Stimulated activated CD8-positive, alpha-beta memory T cell treated with anti-CD3 and anti-CD28 coated beads, Interleukin-12 subunit alpha, Interleukin-12 subunit beta, amount 100 ng/mL, for 1 hour (primary cell): ENCODE measurements around the gene PSD2.
A peak's percentile ranks its signal among the peaks of the same experiment; 100 is the strongest.

Source experiments
- DNase-seq: peaks from one replicate; pipeline ENCODE4 v3.0.0-alpha.2; 2020; ENCODE audit warnings: low read depth

PSD2 gene

DNA sequence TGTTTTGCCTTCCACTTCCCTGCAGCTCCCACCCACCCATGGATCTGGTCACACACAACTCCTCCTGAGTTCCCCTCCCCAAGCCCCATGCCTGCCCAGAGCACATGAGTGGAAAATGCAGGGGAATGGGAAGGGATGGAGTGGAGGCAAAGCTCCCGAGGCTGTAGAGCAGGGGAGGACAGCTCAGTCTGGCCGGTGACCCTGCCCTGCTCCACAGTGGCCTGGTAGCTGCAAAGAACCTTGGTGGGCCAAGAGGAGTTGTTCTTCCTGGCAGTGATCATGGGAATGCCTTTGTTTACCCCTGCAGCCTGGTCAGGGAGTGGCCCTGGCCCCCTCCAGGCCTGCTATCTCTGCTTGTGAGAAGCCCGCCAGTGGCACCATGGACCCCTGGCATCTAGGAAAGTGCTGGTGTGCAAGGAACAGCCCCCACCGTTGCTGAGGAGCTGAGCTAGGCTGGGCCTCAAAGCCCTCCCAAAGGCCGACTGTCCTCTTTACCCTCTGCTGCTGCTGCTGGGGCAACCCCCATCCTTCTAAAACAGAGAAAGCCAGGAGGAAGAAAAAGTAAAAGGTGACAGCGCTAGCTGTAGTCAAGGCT, 60.4 kb downstream of the PSD2 start:
- no peak for DNase-seq

DNA sequence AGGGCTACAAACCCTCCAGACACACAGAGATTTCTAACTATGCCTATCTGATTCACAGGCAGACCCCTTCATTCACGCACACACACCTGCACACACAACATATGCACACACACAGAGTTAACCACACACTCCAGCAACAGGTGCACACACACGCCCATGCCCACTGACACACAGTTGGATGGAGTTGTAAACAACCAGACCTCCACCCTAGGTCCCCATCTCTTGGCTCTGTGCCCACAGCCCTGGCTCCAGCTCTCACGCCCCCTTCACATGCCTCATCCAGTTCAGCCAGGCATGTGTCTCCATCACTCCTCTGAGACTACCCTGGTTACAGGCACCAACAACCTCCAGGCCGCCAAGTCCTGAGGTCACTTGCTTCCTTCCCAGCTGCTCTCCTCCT, 61.1 kb downstream of the PSD2 start:
- DNase-seq: no peak

DNA sequence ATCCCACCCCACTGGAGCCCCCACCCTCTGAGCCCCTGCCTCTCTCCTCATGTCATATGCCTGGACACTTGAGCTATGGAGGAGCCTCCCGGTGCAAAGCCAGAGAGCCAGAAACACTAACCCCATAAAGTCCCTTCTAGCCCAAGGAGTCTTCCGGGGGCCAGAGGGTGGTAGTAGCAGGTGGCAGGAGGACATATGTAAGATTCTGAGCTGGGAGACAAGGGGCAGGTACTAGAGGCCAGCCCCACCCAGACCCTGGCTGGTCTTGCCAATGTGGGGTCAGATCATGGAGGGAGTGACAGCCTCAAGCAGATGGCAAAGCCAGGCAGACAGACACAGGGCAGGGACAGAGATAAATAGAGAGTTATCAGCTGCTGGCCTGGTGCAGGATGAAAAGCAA, 63.4 kb downstream of the PSD2 start:
- DNase-seq: no peak

DNA sequence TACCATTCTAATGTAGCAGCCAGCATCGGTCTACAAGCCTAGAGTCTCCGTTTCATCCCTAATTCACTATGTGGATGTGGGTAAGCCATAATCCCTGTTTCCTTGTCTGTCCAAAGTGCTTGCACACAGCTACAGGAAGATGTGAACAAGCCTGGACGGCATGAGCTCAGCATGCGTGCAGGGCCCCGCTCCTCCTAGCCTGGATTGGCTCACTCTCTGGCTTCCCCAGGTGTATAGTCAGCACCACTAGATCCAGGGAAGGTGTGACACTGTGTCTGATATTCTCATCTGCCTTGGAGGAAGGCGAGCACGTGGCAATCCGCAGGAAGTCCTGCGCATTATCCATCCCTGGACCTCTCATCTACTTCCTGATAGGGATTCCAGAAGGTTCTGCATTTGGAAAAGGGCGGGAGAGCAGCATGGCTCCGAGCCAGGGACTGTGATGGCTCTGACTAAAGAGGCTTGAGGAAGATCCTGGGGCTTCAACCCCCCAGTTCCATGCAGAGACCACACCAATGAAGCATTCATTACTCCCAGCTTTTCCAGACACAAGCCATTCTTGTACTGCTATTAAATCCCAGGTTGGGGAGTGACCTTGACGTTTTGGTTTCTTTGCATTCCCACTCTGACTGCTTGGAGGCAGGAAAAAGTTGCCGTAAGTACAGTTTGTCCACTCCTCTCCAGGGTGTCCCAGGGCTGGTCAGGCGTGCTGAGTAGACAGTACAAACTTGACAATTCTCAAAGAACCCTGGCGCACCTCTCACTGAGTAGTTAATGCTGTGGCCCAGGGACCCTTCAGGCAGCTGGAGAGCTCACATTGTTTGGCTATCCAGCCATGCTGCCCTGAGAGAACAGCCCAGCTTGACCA, 65.6 kb downstream of the PSD2 start:
- no peak for DNase-seq

DNA sequence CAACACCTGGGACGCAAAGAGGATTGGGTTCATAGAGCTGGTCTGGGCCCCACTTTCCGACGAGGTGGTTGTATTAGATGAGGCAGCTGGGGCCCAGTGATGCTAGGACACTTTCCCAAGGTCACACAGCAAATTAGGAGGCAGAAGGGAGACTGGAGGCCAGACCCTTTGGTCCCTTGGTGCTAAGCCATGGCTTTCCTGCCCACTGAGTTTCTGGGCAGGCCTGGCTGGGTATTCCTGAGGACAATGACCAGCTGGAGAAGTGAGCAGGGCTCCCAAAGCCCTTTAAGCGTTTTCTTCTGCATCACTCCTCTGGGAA, 66.2 kb downstream of the PSD2 start:
- DNase-seq: no peak

DNA sequence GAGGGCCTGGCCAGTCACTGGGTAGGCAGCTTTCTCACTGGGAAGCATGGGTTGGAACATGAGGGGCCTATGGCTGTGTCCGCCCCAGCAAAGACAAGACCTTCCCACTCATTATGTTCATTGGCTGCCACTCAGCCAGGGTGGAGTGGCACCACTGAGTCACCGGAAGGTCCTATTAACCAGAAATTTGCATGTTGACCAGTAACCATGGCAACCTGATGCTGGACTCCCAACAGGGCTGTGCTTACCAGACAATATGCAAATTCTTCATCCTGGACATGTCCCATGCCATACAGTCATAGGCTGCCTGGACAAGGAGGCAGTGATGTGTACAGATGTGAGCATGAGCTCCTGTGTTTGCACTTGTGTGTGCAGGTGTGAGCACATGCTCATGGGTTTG, 66.7 kb downstream of the PSD2 start:
- DNase-seq: no peak

DNA sequence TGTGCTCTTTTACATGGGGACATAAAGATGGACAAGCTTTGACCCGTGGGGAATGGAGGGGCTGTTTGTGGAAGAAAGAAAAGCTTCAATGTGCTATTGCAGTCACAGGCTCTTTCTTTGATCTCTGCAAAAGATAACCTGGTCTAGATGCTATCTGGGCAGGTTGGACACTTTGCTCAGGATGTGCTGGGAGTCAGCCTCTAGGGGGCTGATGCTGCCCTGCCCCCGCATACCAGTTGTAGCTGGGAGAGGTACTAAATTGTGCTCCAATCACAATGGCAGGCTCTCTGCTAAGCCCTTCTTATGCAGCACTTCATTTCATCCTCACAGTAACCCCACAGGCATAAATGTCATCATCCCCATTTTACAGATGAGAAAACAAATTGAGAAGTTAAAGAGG, 67.2 kb downstream of the PSD2 start:
- DNase-seq: no peak

DNA sequence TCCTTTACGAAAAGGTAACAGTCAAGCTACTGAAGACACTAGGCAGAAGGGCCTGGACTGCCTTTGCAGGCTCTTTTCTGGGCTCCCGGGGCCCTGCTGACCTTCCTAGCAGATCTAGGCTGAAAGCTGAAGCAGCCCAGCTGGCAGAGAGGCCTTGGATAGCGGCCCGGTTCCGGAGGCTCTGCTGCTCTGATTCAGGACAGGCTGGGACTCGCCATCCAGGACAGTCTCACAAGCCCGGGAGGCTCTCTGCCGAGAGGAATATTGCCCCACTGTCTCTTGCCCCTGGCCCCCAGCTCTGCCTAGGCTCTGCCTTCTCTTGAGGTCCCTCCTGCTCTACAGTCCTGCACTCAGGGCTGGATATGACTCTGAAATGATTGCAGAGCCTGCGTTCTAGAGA, 67.8 kb downstream of the PSD2 start:
- no peak for DNase-seq

DNA sequence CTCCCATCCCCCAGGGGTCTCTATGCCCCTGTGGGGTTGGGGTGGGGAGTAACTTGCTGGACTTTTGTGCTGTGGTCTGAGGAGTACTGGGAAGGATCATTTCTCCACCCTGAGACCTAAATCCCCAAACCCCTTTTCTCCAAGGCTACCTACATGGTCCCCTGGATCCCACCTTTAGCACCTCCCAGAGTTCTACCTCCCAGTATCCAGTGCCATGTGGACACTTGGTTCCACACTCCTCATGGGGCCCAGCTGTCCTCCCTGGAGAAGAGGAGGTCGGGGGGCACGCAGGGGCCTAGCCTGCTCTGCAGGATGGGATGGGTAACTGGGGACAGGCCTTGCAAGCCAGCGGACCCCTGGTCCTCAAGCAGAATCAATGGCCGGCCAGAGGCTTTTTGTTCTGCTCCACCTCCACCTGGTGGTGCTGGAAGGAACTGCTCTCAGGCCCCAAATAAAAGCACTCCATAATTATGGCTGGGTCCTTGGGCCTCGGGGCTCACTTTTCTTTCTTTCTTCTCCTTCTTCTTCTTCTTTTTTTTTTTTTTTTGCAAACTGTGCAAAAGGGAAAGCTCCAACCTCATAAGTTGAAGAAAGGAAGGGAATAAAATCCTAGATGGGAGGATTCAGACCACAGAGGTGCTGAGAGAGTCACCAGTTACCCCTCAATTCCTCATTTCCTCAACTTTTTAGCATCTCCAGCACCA, 68.4 kb downstream of the PSD2 start:
- peak; percentile 30 for DNase-seq

DNA sequence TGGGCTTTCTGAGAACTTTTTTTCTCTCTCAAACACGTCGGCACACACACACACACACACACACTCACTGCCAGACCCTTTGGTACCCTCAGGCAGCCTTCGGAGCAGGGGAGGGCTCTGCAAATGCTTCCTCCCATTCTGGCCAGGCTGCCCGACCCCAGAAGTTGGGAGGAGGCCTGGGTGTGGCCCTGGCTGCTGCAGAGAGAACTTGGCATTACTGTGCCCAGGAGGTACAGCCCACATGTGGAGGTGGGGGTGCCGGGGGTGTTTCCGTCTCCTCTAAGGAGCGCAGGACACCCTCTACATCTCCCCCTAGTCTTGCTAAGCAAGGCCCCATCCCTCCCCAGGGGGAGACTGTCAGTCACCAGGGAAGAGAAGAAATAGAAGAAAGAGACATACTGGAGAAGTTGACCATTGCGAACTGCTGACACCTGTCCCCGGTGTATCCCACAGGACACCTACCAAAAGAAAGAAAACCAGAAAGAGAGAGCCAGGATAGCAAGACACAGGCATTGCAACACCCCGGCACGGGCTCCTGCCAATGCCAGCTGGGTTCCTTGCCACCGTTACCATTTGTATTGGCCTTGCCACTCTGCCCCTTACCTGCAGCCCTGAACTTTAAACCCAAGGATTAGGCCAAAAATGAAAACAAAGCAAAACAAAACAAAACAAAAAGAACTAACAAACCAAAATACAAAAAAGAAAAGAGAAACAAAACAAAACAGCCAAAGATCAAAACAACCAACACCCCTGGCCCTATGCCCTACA, 69.3 kb downstream of the PSD2 start:
- DNase-seq: no peak

DNA sequence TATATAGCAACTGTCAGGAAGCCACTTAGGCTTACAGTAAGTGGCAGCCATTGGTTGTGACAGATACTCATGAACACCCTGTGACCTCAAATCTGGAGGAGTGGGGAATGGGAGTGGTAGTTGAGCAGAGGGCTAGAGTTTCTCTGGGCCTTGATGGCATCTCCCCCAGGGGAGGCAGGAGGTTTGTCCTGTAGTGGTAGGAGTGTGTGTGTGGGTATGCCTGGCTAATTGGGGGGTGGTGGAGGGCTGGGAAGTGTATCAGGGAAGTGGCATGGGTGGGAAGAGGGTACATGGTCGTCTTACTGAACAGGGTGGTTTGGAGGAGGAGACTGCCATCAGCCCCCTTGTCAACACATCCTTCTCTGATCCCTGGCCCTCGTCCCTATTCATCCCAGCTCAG, 71.5 kb downstream of the PSD2 start:
- DNase-seq: no peak

DNA sequence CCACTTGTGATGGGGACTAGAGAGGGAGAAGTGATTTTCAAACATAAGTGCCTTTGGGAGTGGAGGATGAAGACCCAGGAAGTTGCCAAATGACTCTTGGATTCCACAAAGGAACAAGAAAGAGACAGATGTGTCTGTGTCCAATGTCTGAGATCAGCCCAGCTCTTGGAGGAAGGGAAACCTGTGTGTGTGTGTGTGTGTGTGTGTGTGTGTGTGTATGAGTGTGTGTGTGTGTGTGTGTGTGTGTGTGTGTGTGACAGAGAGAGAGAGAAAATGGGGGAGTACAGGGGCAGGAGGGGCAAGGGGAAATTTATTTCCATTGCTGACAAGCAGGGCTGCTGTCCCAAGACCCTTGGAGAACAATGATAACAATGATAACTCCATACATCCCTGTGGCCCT, 72.0 kb downstream of the PSD2 start:
- no peak for DNase-seq

DNA sequence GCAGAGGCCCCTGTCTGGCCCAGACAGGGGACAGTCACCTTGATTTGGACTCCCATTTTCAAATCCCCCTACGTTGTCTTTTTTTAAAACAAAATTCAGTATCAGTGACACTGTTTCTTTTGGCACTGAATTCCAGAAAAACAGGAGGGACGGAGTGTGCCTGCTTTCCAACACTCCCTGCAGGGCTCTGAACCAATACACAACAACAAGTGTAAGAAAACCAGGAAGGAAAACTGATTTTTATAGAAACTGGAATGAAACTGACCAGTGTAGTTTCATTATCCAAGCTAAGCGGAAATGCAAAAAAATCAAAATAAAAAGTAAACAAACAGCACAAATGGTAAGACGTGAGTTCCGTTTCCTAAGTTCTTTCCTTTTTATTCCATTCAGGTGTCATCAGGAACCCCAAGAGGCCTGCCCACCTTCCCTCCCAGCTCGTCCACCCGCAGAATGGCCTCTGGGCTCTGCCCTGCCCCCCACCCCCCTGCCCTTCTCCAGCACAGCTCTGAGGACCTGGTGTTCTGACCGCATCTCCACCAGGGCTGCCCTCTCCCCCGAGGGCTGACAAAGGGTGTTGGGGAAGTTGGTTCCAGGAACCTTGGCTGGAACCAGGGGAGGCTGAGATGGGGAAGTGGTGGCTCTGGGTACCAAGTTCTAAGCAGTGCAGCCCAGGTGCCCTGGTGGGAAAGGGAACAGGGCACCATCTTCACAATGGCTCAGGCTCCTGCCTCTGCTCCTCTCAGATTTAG, 73.6 kb downstream of the PSD2 start:
- no peak for DNase-seq

DNA sequence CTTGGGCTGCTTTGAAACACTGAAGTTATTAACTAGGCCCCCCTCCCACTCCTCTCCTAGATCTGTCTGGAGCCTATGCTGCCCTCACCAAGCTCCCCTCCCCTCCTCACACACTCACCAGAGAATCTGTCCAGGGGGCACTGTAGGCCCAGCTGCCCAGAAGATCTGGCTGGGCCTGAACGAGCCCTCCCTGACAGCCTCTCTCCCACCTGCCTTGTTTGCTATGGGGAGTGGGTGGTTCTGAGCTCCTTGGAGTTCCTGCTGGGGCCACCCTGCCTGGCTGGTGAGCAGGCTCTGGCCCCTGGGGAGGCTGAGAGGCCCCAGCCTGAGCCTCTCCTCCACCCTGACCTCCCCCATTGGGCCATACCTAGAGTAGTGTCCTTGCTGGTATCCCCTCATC, 75.1 kb downstream of the PSD2 start:
- DNase-seq: no peak

DNA sequence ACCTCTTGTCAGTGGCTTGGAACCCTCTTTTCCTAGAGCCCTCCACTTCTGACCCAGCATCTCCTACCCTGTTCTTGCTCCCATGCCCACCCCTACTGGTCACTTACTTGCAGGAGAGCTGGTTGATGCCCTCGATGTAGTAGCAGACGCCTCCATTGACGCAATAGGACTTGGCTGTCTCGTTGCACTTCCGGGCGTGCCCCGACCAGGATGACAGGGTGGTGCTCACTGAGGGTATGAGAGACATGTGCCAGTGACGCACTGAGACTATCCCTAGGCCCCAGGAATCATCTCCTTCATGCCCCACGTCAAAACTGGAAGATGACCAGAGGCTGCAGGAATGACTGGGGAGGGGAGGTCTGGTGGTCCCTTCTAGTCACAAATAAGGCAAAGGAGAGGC, 76.0 kb downstream of the PSD2 start:
- DNase-seq: no peak

DNA sequence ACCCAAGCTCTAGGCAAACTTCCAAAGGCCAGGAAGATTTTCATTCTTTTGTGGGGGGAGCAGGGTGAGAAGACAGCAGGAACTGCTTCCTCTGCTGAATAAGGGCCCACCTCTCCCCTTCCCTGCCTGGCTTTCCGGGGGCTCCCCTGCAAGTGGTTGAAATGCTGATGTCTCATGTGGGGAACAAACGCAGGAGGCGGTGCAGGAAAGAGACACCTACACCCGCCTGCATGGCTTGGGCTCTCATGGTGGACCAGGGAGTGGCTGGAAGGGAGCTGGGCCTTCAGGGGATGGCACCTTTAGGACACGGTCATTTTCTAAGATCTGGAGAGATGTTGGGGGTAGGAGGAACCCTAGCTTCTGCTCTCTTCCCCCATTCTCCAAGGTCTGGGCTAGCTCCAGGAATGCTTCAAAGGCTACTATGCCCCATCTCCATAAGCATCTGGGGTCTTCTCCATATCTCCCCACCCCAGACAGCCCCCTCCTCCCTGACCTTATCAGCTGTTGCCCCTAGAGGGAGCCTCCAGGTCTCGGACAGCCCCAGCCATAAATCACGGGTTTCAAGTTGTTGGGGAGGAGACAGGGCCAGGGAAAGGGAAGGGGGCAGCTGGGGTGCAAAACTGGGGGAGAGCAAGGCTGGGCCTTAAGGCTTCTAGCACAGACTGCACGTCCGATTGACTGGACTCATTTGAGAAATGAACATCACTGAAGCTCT, 76.6 kb downstream of the PSD2 start:
- no peak for DNase-seq

DNA sequence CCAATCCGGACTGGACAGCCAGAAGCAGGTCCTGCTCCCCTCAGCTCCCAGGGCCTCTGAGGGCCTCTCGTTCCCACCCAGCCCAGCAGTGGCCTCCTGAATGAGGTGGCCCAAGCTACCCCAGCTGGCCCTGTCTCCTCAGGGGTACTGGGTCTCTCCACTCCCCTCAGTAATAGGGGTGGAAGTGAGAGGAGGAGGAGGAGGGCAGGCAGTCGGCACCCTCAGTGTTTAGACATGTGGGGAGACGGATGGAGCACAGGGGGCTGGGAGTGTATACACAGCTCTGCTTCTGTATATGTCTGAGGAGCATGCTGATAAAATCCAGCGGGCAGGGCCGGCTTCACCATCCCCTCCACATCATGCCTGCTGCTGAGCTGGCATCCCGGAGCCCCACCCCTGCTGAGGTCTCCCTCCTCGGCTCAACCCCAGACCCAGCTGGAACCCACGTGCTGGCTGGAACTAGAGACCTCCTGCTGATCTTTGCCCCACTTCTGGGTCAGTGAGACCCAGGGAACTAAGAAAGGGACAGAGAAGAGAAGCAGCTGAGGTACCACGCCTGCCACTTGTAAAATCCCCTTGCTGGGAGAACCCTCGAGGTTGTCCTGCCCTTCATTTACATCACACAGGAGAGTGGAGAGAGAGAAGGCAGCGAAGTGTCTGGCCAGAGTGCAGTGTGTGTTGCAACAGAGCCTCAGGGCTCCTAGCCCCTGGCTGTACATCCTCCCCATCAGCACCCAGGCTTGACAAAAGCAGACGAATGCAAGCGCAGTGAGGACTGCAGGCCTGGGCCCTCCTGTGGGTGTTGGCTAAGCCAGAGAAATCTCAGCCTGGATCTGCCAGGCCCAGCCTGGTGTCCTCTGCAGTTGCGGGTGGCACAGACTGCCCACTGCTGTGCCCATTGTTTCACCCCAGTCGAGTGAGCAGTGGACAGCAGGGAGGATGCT, 77.5 kb downstream of the PSD2 start:
- DNase-seq: no peak

DNA sequence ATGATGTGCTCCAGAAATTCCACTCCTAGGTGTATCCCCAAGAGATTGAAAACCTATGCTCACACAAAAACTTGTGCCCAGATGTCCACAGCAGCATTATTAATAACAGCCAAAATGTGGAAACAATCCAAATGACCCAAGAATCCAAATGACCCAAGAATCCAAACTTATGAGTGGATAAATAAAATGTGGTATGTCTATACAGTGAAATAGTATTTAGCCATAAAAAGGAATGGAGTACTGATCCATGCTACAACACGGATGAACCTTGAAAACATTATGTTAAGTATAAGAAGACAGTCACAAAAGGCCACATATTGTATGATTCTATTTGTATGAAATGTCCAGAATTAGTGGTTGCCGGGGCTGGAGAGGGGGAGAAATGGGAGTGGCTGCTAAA, 80.3 kb downstream of the PSD2 start:
- no peak for DNase-seq

DNA sequence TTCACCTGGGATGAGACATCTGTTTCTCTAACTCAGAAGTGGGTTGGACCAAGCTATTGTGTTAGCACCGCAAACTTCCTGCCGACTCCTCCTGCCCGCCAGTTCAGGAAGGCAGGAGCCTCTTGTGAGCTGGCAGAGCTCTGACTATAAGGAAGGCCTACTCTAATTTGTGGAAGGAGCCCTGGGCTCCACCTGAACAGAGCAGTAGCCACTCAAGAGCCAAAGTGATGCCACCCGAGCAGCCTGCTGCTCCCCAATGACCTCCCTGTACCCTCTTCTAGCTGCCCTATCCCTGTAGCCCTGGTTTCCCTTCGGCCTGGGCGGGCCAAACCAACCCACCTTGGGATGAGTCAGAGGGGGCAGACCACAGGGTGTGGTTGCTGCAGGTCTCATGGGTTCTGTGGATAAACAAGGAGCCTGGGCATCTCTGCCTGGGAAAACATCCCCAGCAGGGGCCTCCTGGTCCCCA, 81.6 kb downstream of the PSD2 start:
- no peak for DNase-seq

DNA sequence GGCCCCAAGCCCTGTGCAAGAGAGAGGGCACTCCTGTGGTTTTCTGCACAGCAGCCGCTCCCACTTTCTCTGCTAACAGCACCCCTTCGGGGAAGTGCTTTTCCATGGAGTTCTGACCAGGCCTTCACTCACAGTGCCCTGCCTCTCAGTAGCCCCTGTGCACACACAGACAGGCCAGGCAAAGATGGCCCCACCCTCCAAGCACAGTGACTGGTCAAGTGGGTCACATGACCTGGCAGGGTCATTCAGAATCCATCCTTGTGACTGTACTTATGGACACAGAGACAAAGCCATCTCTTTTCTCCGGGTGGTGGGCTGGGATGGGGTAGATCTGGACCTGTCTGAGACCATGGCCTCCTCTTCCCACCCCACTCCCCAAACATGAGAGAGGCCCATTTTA, 82.5 kb downstream of the PSD2 start:
- no peak for DNase-seq
